ENCODE results near the gene TAS1R3. TPM values are rescaled to one million over a fixed set of nuclear protein-coding genes. Genes with fewer than 3 reads are reported as not detected.

Gene TAS1R3
- total RNA-seq, 1 donor from 2014 or later: 0.50 TPM

DNA sequence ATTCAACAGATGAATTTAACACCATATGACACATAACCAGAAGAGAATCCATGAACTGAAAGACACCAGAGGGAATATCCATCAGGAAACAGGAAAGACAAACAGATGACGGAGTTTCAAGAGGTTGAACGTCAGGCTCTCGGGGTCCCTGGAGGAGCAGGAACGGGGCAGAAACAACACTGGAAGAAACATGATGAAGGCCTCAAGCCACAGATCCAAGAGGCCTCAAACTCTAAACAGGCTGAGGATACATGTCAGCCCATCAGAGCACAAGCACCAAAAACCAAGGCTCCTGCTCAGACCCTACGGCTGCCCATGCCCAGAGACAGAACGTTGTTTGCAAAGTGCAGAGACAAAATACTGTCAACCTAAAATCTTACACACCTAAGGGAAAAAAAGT lies 13.7 kb upstream of the TAS1R3 start:
- FAIRE-seq (no peak), DNase-seq (ENCODE audit: low read depth) (no peak)
- H2AFZ ChIP-seq (ENCODE audit: low read depth, low read length): no peak overlapping the region

DNA sequence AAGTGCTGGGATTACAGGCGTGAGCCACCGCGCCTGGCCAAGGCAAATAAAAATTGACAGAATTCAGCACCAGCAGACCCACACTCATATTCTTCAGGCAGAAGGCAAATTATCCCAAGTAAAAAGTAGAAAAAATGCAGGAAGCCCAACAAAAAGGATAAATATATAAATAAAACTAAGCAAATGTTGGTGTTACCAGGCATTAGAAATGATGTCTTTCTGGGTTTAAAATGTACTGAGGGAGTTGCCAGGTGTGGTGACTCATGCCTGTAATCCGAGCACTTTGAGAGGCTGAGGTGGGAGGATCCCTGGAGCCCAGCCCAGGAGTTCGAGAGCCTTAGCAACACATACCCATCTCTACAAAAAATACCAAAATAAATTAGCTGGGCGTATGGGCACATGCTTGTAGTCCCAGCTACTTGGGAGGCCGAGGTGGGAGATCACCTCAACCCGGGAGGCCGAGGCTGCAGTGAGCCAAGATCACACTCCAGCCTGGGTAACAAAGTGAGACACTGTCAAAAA lies 12.9 kb upstream of the TAS1R3 start:
- Histone ChIP-seq H3K4me2 (ENCODE audit: low read length) (no peak overlapping the region), H3K36me3 (ENCODE audit: insufficient read depth, low read length) (peaks cover 13% of the 10 kb centered on the region), H3K79me2 (ENCODE audit: insufficient read depth, low read length) (peaks cover 77% of the 10 kb centered on the region), H3K9me3 (ENCODE audit: insufficient read depth, low read depth, low read length) (no peaks in the 10 kb centered on the region), H4K20me1 (ENCODE audit: insufficient read depth, low read length) (peaks cover 79% of the 10 kb centered on the region), H3K4me3 (ENCODE audit: insufficient read depth, low read depth, low read length) (no peak overlapping the region), H3K4me1 (ENCODE audit: insufficient read depth, low read length) (peaks cover 27% of the 10 kb centered on the region), H3K27ac (ENCODE audit: low read depth, low read length) (peak overlapping the region; percentile 47), H3K9ac (ENCODE audit: low read length) (no peak overlapping the region), H3K27me3 (ENCODE audit: insufficient read depth, low read length) (no peaks in the 10 kb centered on the region), H2AFZ (ENCODE audit: low read depth, low read length) (no peak overlapping the region)
- Mint-ChIP-seq H3K9me3 (ENCODE audit: unreplicated experiment) (no peaks in the 10 kb centered on the region), H3K4me3 (ENCODE audit: unreplicated experiment) (no peak overlapping the region), H3K36me3 (ENCODE audit: low read depth, unreplicated experiment) (peaks cover 14% of the 10 kb centered on the region), H3K27ac (ENCODE audit: unreplicated experiment) (peak overlapping the region; percentile 47), H3K4me1 (ENCODE audit: low read depth, unreplicated experiment) (peaks cover 27% of the 10 kb centered on the region), H3K27me3 (ENCODE audit: low read depth, unreplicated experiment) (no peaks in the 10 kb centered on the region)
- peak; percentile 60 for FAIRE-seq
- DNase-seq (ENCODE audit: low read depth): peak; percentile 93
- no peak for TF ChIP-seq EZH2 (IDR thresholded peaks at IDR 0.05; ENCODE audit: insufficient read depth, low read length)
- TF ChIP-seq, protein P1, sequence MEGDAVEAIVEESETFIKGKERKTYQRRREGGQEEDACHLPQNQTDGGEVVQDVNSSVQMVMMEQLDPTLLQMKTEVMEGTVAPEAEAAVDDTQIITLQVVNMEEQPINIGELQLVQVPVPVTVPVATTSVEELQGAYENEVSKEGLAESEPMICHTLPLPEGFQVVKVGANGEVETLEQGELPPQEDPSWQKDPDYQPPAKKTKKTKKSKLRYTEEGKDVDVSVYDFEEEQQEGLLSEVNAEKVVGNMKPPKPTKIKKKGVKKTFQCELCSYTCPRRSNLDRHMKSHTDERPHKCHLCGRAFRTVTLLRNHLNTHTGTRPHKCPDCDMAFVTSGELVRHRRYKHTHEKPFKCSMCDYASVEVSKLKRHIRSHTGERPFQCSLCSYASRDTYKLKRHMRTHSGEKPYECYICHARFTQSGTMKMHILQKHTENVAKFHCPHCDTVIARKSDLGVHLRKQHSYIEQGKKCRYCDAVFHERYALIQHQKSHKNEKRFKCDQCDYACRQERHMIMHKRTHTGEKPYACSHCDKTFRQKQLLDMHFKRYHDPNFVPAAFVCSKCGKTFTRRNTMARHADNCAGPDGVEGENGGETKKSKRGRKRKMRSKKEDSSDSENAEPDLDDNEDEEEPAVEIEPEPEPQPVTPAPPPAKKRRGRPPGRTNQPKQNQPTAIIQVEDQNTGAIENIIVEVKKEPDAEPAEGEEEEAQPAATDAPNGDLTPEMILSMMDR (IDR thresholded peaks at IDR 0.05; ENCODE audit: insufficient read depth, low read depth, low read length): no peak

More for the DNA sequence above, 13.7 kb upstream of the TAS1R3 start:
- no peaks in the 10 kb centered on the region for H3K27me3 ChIP-seq (ENCODE audit: insufficient read depth, low read length)
- H3K9ac ChIP-seq (ENCODE audit: low read length): no peak overlapping the region
- H3K27ac ChIP-seq (ENCODE audit: low read depth, low read length): no peak overlapping the region
- Mint-ChIP-seq H3K4me3 (ENCODE audit: unreplicated experiment) (no peak overlapping the region), H3K27ac (ENCODE audit: unreplicated experiment) (no peak overlapping the region), H3K4me1 (ENCODE audit: low read depth, unreplicated experiment) (peaks cover 24% of the 10 kb centered on the region), H3K27me3 (ENCODE audit: low read depth, unreplicated experiment) (no peaks in the 10 kb centered on the region), H3K9me3 (ENCODE audit: unreplicated experiment) (no peaks in the 10 kb centered on the region), H3K36me3 (ENCODE audit: low read depth, unreplicated experiment) (peaks cover 14% of the 10 kb centered on the region)
- H3K9me3 ChIP-seq (ENCODE audit: insufficient read depth, low read depth, low read length): no peaks in the 10 kb centered on the region
- peaks cover 81% of the 10 kb centered on the region for H4K20me1 ChIP-seq (ENCODE audit: insufficient read depth, low read length)
- peaks cover 77% of the 10 kb centered on the region for H3K79me2 ChIP-seq (ENCODE audit: insufficient read depth, low read length)
- peaks cover 24% of the 10 kb centered on the region for H3K4me1 ChIP-seq (ENCODE audit: insufficient read depth, low read length)
- H3K4me2 ChIP-seq (ENCODE audit: low read length): no peak overlapping the region
- no peak overlapping the region for H3K4me3 ChIP-seq (ENCODE audit: insufficient read depth, low read depth, low read length)
- peaks cover 14% of the 10 kb centered on the region for H3K36me3 ChIP-seq (ENCODE audit: insufficient read depth, low read length)
- TF ChIP-seq, protein P1 (IDR thresholded peaks at IDR 0.05; ENCODE audit: insufficient read depth, low read depth, low read length): no peak
- no peak for TF ChIP-seq EZH2 (IDR thresholded peaks at IDR 0.05; ENCODE audit: insufficient read depth, low read length)

Measured in astrocyte (in vitro differentiated cells and primary cell).